ENCODE data around the gene CYB5RL. TPM values are rescaled to one million over a fixed set of nuclear protein-coding genes. Genes with fewer than 3 reads are reported as not detected.

CYB5RL gene
- total RNA-seq, 6 donors from 2014 or later: 2.7 to 10.0 (median 6.6) TPM

GRCh38 chr1:54207287-54207686, 7.5 kb upstream of the CYB5RL start:
- H3K36me3 ChIP-seq: peaks cover 20 to 72% (median 58%) of the 10 kb centered on the region in 4 donors
- 0 to 86% methylated on average over 1 of the region's 1 CpG for WGBS, 2 donors

DNA sequence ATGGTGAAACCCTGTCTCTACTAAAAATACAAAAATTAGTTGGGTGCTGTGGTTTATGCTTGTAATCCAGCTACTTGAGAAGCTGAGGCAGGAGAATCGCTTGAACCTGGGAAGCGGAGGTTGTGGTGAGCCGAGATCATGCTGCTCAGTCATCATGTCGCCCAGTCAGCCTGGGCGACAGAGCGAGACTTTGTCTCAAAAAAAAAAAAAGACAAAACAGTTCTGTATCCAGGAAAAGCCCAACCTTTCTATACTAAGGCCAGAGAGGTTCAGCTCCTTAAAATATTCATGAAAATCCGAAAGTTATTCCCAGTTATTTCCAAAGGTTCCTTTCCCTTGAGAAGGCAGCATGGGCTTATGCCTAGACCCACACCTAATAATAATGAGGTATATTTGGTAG, 4.4 kb upstream of the CYB5RL start:
- no peaks in the 10 kb centered on the region for H3K27me3 ChIP-seq
- peaks cover 12 to 23% (median 16%) of the 10 kb centered on the region in 4 donors for H3K4me1 ChIP-seq
- H3K36me3 ChIP-seq: peaks cover 6 to 42% (median 29%) of the 10 kb centered on the region in 4 donors
- ATAC-seq (ENCODE audit: low FRiP score in 2 of 2) (no peak), DNase-seq (no peak)
- 80 to 81% methylated on average over 7 of the region's 7 CpGs for WGBS, 2 donors
- H3K9me3 ChIP-seq: no peaks in the 10 kb centered on the region
- H3K4me3 ChIP-seq: no peak overlapping the region
- no peak overlapping the region for H3K27ac ChIP-seq
- TF ChIP-seq EP300 (IDR thresholded peaks at IDR 0.05): no peak
- TF ChIP-seq CTCF (IDR thresholded peaks at IDR 0.05): no peak
- TF ChIP-seq POLR2A (IDR thresholded peaks at IDR 0.05): no peak
- no peak for TF ChIP-seq POLR2AphosphoS5 (IDR thresholded peaks at IDR 0.05)

More at GRCh38 chr1:54207287-54207686, 7.5 kb upstream of the CYB5RL start:
- no peak for ATAC-seq (ENCODE audit: low FRiP score in 2 of 2)
- H3K27me3 ChIP-seq: no peaks in the 10 kb centered on the region
- H3K27ac ChIP-seq: no peak overlapping the region
- no peak for DNase-seq
- no peaks in the 10 kb centered on the region for H3K9me3 ChIP-seq
- no peaks in the 10 kb centered on the region for H3K4me1 ChIP-seq
- H3K4me3 ChIP-seq: no peak overlapping the region
- TF ChIP-seq EP300 (IDR thresholded peaks at IDR 0.05) (no peak), POLR2AphosphoS5 (IDR thresholded peaks at IDR 0.05) (no peak), CTCF (IDR thresholded peaks at IDR 0.05) (no peak), POLR2A (IDR thresholded peaks at IDR 0.05) (no peak)

DNA sequence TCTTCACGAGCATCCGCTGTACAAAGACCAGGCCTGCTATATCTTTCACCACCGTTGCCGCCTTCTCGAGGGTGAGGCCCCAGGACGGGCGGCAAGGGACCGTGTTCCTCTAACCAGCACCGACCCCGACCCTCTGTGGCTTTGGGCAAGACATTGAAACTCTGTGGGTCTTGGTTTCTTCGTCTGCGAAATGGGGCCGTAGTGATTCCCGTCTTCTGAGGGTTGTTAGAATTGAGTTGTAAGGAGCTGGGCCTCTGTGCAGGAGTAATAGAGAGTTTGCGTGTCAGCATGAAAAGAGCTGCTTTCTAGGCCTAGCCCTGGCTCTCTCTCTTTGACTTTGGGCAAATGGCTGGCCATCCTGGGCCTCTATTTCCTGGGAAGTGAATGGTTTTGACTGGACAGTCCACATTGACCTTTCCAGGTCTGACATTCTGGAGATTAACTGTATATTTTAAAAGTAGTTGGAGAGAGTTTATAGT, 728 bp upstream of the CYB5RL start:
- DNase-seq (no peak), ATAC-seq (ENCODE audit: low FRiP score in 2 of 2) (peak in 1 of 2 donors; percentile 37)
- H3K4me3 ChIP-seq: peak overlapping the region; percentile 68 to 98 (median 96)
- H3K27me3 ChIP-seq: no peaks in the 10 kb centered on the region
- no peak for TF ChIP-seq CTCF (IDR thresholded peaks at IDR 0.05)
- no peak for TF ChIP-seq POLR2AphosphoS5 (IDR thresholded peaks at IDR 0.05)
- TF ChIP-seq EP300 (IDR thresholded peaks at IDR 0.05): no peak
- TF ChIP-seq POLR2A (IDR thresholded peaks at IDR 0.05): no peak
- H3K4me1 ChIP-seq: peaks cover 15 to 28% (median 19%) of the 10 kb centered on the region in 4 donors
- peaks cover 3 to 12% (median 7%) of the 10 kb centered on the region in 4 donors for H3K36me3 ChIP-seq
- H3K27ac ChIP-seq: peak overlapping the region; percentile 60 to 90 (median 82)
- no peaks in the 10 kb centered on the region for H3K9me3 ChIP-seq
- 0 to 2% methylated on average over 1 to 15 of the region's 15 CpGs for WGBS, 2 donors

- H3K36me3 ChIP-seq: peaks cover 0 to 16% (median 7%) of the 10 kb centered on the region in 4 donors
- H3K9me3 ChIP-seq: no peaks in the 10 kb centered on the region
- peak overlapping the region; percentile 60 to 90 (median 82) for H3K27ac ChIP-seq
- H3K4me3 ChIP-seq: peak overlapping the region; percentile 27 to 98 (median 82)
- H3K27me3 ChIP-seq: no peaks in the 10 kb centered on the region
- ATAC-seq (ENCODE audit: low FRiP score in 2 of 2) (no peak), DNase-seq (no peak)
- 12 to 13% methylated on average over 15 to 17 of the region's 17 CpGs for WGBS, 2 donors
- peaks cover 15 to 28% (median 19%) of the 10 kb centered on the region in 4 donors for H3K4me1 ChIP-seq
- TF ChIP-seq POLR2AphosphoS5 (IDR thresholded peaks at IDR 0.05) (no peak), POLR2A (IDR thresholded peaks at IDR 0.05) (no peak)
Observed at GRCh38 chr1:54199151-54199764, 572 bp downstream of the CYB5RL start.

GRCh38 chr1:54193453-54193852, 6.4 kb downstream of the CYB5RL start:
- Histone ChIP-seq H3K27ac (no peak overlapping the region), H3K36me3 (peaks cover 0 to 43% (median 21%) of the 10 kb centered on the region in 4 donors), H3K4me1 (no peaks in the 10 kb centered on the region), H3K27me3 (no peaks in the 10 kb centered on the region), H3K9me3 (no peaks in the 10 kb centered on the region), H3K4me3 (no peak overlapping the region)
- 94 to 96% methylated on average over 5 of the region's 5 CpGs for WGBS, 2 donors
- TF ChIP-seq POLR2A (IDR thresholded peaks at IDR 0.05) (no peak), POLR2AphosphoS5 (IDR thresholded peaks at IDR 0.05) (no peak), EP300 (IDR thresholded peaks at IDR 0.05) (no peak), CTCF (IDR thresholded peaks at IDR 0.05) (no peak)
- DNase-seq (no peak), ATAC-seq (ENCODE audit: low FRiP score in 2 of 2) (no peak)

Data from upper lobe of left lung (tissue), 6 donors.